HG03066 (cell line): ENCODE results near the gene CNKSR1.
"Not testable (repeated sequence)": the region's sequence is repeated elsewhere in the genome, so short reads cannot be mapped to it uniquely, and the experiment has no call there.

Experiments
- ATAC-seq: cut with Tn5 transposase; IDR thresholded peaks from one replicate; pipeline ENCODE4 v1.9.1; 2021; ENCODE audit warnings: low read depth; ENCODE audit not compliant: unreplicated experiment

Gene CNKSR1

GRCh38 chr1:26220199-26220912 is 43.1 kb downstream of the CNKSR1 start:
- ATAC-seq = no peak

DNA sequence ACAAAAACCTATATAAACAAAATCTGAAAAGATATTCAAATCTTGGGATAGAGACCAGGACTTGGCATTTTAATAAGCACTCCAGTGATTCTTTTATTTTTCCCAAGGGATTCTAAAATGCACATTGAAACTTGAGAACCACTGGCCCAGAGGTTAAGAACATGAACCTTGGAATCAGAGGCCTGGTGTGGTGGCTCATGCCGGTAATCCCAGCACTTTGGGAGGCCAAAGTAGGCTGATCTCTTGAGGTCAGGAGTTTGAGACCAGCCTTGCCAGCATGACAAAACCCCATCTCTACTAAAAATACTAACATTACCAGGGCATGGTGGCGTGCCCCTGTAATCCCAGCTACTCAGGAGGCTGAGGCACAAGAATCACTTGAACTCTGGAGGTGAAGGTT is 43.8 kb downstream of the CNKSR1 start:
- ATAC-seq = no peak

DNA sequence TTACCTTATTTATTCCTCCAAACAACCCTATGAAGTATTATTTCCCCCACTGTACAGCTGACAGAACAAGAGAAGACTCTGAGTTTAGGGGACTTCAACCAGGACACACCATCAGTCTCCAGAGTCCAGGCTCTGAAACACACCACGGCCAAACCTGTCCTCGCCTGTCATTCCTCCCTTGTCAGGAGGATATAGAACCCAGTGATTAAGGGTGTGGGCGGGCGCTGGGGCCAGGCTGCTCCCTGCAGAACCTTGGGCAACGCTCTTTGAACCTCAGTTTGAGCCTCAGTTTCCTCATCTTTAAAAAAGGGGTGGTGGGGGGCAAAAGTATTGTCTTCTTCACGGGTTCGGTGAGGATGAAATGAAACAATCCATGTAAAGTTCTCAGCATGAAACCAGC is 47.3 kb downstream of the CNKSR1 start:
- no peak for ATAC-seq

- no peak for ATAC-seq
These were observed 47.9 kb downstream of the CNKSR1 start for GRCh38 chr1:26225033-26225831.

- not testable (repeated sequence) for ATAC-seq
These were observed 53.4 kb downstream of the CNKSR1 start for GRCh38 chr1:26230682-26231081.

- ATAC-seq = peak; percentile 88
These were observed 56.8 kb downstream of the CNKSR1 start, which contains the start of gene CEP85 for GRCh38 chr1:26233903-26234643. TSS of gene CEP85 (plus strand) at chr1:26234200. CDS start at chr1:26239784, 5,584 bp downstream.

GRCh38 chr1:26234644-26235370 is 57.5 kb downstream of the CNKSR1 start:
- ATAC-seq = no peak

GRCh38 chr1:26237230-26237966 is 60.1 kb downstream of the CNKSR1 start:
- ATAC-seq = no peak
